Panc1 (cell line): ENCODE data around the gene HOXC11.

Experiments used
- POLR2AphosphoS5 ChIP-seq: IDR thresholded peaks from 2 replicates; pipeline ENCODE4 v1.6.1; 2012; ENCODE audit warnings: mild to moderate bottlenecking, low read depth, low read length, moderate library complexity
- REST ChIP-seq, 2 experiments: IDR thresholded peaks; 2 replicates each; pipeline ENCODE4 v1.6.1; 2011 to 2012; ENCODE audit warnings: low read depth in 2 of 2, control low read depth in 1 of 2, low read length in 1 of 2, mild to moderate bottlenecking in 1 of 2, moderate library complexity in 1 of 2; ENCODE audit not compliant: insufficient read depth in 1 of 2
- SIN3A ChIP-seq: IDR thresholded peaks from 2 replicates; pipeline ENCODE4 v1.6.1; 2012; ENCODE audit warnings: low read depth, mild to moderate bottlenecking, low read length, moderate library complexity, borderline replicate concordance; ENCODE audit not compliant: insufficient read depth
- TCF7L2 ChIP-seq: IDR thresholded peaks from 2 replicates; pipeline ENCODE4 v1.6.1; 2011; ENCODE audit warnings: mild to moderate bottlenecking, low read depth, low read length, inconsistent platforms
- TF ChIP-seq, protein P1 (sequence below): fragments of 450-650 bp; IDR thresholded peaks from 2 replicates; pipeline ENCODE4 v1.5.1; 2017; ENCODE audit warnings: mild to moderate bottlenecking

GRCh38 chr12:53975479-53976152 is 2.7 kb downstream of the HOXC11 start:
- TF ChIP-seq, protein P1, sequence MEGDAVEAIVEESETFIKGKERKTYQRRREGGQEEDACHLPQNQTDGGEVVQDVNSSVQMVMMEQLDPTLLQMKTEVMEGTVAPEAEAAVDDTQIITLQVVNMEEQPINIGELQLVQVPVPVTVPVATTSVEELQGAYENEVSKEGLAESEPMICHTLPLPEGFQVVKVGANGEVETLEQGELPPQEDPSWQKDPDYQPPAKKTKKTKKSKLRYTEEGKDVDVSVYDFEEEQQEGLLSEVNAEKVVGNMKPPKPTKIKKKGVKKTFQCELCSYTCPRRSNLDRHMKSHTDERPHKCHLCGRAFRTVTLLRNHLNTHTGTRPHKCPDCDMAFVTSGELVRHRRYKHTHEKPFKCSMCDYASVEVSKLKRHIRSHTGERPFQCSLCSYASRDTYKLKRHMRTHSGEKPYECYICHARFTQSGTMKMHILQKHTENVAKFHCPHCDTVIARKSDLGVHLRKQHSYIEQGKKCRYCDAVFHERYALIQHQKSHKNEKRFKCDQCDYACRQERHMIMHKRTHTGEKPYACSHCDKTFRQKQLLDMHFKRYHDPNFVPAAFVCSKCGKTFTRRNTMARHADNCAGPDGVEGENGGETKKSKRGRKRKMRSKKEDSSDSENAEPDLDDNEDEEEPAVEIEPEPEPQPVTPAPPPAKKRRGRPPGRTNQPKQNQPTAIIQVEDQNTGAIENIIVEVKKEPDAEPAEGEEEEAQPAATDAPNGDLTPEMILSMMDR: no peak
- TF ChIP-seq REST (IDR thresholded peaks at IDR 0.05; ENCODE audit: insufficient read depth in 1 of 2, low read depth in 2 of 2, low read length in 1 of 2) (no peak), TCF7L2 (no peak), POLR2AphosphoS5 (peak; percentile 51; the same call in 1 of the 2 replicates), SIN3A (no peak)
